Neural cell (in vitro differentiated cells): Measurements from ENCODE around the gene RESF1. TPM values are rescaled to one million over a fixed set of nuclear protein-coding genes. Genes with fewer than 3 reads are reported as not detected.

Experiments used
- H2AFZ ChIP-seq: fragments of 200-600, 300-800 bp; sonication (generic), shearing (Covaris generic); 2 replicates; pipeline ENCODE4 v1.6.0; 2014; ENCODE audit warnings: low read depth, mild to moderate bottlenecking, antibody characterized with exemption, low read length, moderate library complexity
- H3F3A ChIP-seq: fragments of 200-600 bp; shearing (Covaris generic); 2 replicates; pipeline ENCODE4 v1.6.1; 2016; ENCODE audit warnings: mild to moderate bottlenecking, moderate library complexity, mixed read lengths, antibody characterized with exemption, low read length; ENCODE audit not compliant: insufficient read depth, poor library complexity, severe bottlenecking
- H3K27ac ChIP-seq: fragments of 200-600, 300-800 bp; sonication (generic), shearing (Covaris generic); 2 replicates; pipeline ENCODE4 v1.5.1; 2014; ENCODE audit warnings: mild to moderate bottlenecking, low read length, moderate library complexity
- H3K27me3 ChIP-seq: fragments of 300-800, 200-600 bp; sonication (generic), shearing (Covaris generic); 2 replicates; pipeline ENCODE4 v1.6.0; 2014; ENCODE audit warnings: mild to moderate bottlenecking, low read depth, low read length, moderate library complexity; ENCODE audit not compliant: insufficient read depth
- H3K36me3 ChIP-seq: fragments of 300-800, 200-600 bp; sonication (generic), shearing (Covaris generic); 2 replicates; pipeline ENCODE4 v1.5.1; 2014; ENCODE audit warnings: mild to moderate bottlenecking, antibody characterized with exemption, low read length, moderate library complexity; ENCODE audit not compliant: insufficient read depth
- H3K4me2 ChIP-seq: fragments of 300-800, 200-600 bp; sonication (generic), shearing (Covaris generic); 2 replicates; pipeline ENCODE4 v1.6.0; 2014; ENCODE audit warnings: mild to moderate bottlenecking, low read length
- H3K4me3 ChIP-seq: fragments of 300-800, 200-600 bp; sonication (generic), shearing (Covaris generic); 2 replicates; pipeline ENCODE4 v1.5.1; 2014; ENCODE audit warnings: mild to moderate bottlenecking, low read length, moderate library complexity
- H3K79me2 ChIP-seq: fragments of 200-600 bp; shearing (Covaris generic); replicated peaks from 2 replicates; pipeline ENCODE4 v1.6.0; 2014; ENCODE audit warnings: mild to moderate bottlenecking, low read length, moderate library complexity; ENCODE audit not compliant: insufficient read depth
- H3K9ac ChIP-seq: fragments of 300-800, 200-600 bp; sonication (generic), shearing (Covaris generic); 2 replicates; pipeline ENCODE4 v1.6.1; 2016; ENCODE audit warnings: mild to moderate bottlenecking, low read length, mixed read lengths
- H3K9me2 ChIP-seq: fragments of 200-600 bp; shearing (Covaris generic); 2 replicates; pipeline ENCODE4 v1.6.1; 2016; ENCODE audit warnings: mild to moderate bottlenecking, low read length, mixed read lengths; ENCODE audit not compliant: insufficient read depth
- H3K9me3 ChIP-seq: fragments of 200-600, 300-800 bp; sonication (generic), shearing (Covaris generic); 2 replicates; pipeline ENCODE4 v1.6.1; 2016; ENCODE audit warnings: mild to moderate bottlenecking, mixed run types, low read length, moderate library complexity, mixed read lengths
- H4K20me1 ChIP-seq: fragments of 200-600 bp; shearing (Covaris generic); 2 replicates; pipeline ENCODE4 v1.6.1; 2016; ENCODE audit warnings: mild to moderate bottlenecking, mixed run types; ENCODE audit not compliant: insufficient read depth
- CTCF ChIP-seq: fragments of 450-650 bp; IDR thresholded peaks from 2 replicates; pipeline ENCODE4 v1.5.1; 2014; ENCODE audit warnings: antibody characterized with exemption, mild to moderate bottlenecking, moderate library complexity; ENCODE audit not compliant: poor library complexity, severe bottlenecking
- EP300 ChIP-seq: fragments of 450-650 bp; conservative IDR thresholded peaks from 2 replicates; pipeline ENCODE4 v1.6.1; 2014; ENCODE audit warnings: antibody characterized with exemption, mild to moderate bottlenecking, moderate library complexity; ENCODE audit not compliant: poor library complexity, severe bottlenecking
- EZH2 ChIP-seq: fragments of 200-600, 300-800 bp; shearing (Covaris generic), sonication (generic); IDR thresholded peaks from 2 replicates; pipeline ENCODE4 v1.6.1; 2014; ENCODE audit warnings: antibody characterized with exemption, low read length, borderline replicate concordance, mild to moderate bottlenecking; ENCODE audit not compliant: insufficient read depth, poor library complexity, severe bottlenecking
- MXI1 ChIP-seq: fragments of 450-650 bp; conservative IDR thresholded peaks from 2 replicates; pipeline ENCODE4 v1.6.1; 2014; ENCODE audit warnings: antibody characterized with exemption, mild to moderate bottlenecking; ENCODE audit not compliant: poor library complexity, severe bottlenecking
- POLR2AphosphoS5 ChIP-seq: IDR thresholded peaks from 2 replicates; pipeline ENCODE4 v1.6.1; 2012
- RAD21 ChIP-seq: fragments of 450-650 bp; conservative IDR thresholded peaks from 2 replicates; pipeline ENCODE4 v1.6.1; 2014; ENCODE audit warnings: antibody characterized with exemption, mild to moderate bottlenecking, moderate library complexity
- REST ChIP-seq: IDR thresholded peaks from 2 replicates; pipeline ENCODE4 v1.6.1; 2012; ENCODE audit warnings: borderline replicate concordance
- SMC3 ChIP-seq: fragments of 450-650 bp; conservative IDR thresholded peaks from 2 replicates; pipeline ENCODE4 v1.6.1; 2014; ENCODE audit warnings: antibody characterized with exemption, mild to moderate bottlenecking, moderate library complexity; ENCODE audit not compliant: poor library complexity
- TAF1 ChIP-seq: IDR thresholded peaks from 2 replicates; pipeline ENCODE4 v1.6.1; 2012; ENCODE audit warnings: low read depth
- polyA plus RNA-seq: library from polyadenylated mRNA; depleted of rRNA; stranded (reverse); fragments of >200 nt; gene quantifications from 2 replicates; pipeline ENCODE4 v1.2.3, GENCODE V29; 2014

Gene RESF1
- polyA plus RNA-seq, 1 donor from 2014 or later = 37.0 TPM

- no peak overlapping the region for H2AFZ ChIP-seq
- H3K36me3 ChIP-seq = peaks cover 38% of the 10 kb centered on the region
- no peak overlapping the region for H3K27ac ChIP-seq
- no peak overlapping the region for H3K9ac ChIP-seq
- H3F3A ChIP-seq = no peaks in the 10 kb centered on the region
- H3K9me3 ChIP-seq = peaks cover 23% of the 10 kb centered on the region
- H3K4me2 ChIP-seq = no peak overlapping the region
- H4K20me1 ChIP-seq = no peaks in the 10 kb centered on the region
- no peak overlapping the region for H3K4me3 ChIP-seq
- no peaks in the 10 kb centered on the region for H3K27me3 ChIP-seq
- H3K9me2 ChIP-seq = no peaks in the 10 kb centered on the region
- no peak for TF ChIP-seq CTCF
- no peak for TF ChIP-seq TAF1
- no peak for TF ChIP-seq SMC3
- TF ChIP-seq REST = no peak
- TF ChIP-seq POLR2AphosphoS5 = no peak
- no peak for TF ChIP-seq MXI1
- no peak for TF ChIP-seq EP300
- no peak for TF ChIP-seq EZH2
- TF ChIP-seq RAD21 = no peak
- peaks cover 32% of the 10 kb centered on the region for H3K79me2 ChIP-seq
These were observed 15.5 kb downstream of the RESF1 start for GRCh38 chr12:31974673-31975072.

- H3K27me3 ChIP-seq = no peaks in the 10 kb centered on the region
- TF ChIP-seq SMC3 = no peak
- no peak for TF ChIP-seq TAF1
- no peak for TF ChIP-seq REST
- no peak for TF ChIP-seq EZH2
- TF ChIP-seq CTCF = no peak
- no peak for TF ChIP-seq POLR2AphosphoS5
- no peak for TF ChIP-seq EP300
- TF ChIP-seq MXI1 = no peak
- no peak for TF ChIP-seq RAD21
- no peak overlapping the region for H3K4me2 ChIP-seq
- H4K20me1 ChIP-seq = no peaks in the 10 kb centered on the region
- no peak overlapping the region for H3K27ac ChIP-seq
- no peaks in the 10 kb centered on the region for H3K9me2 ChIP-seq
- peaks cover 47% of the 10 kb centered on the region for H3K9me3 ChIP-seq
- no peaks in the 10 kb centered on the region for H3F3A ChIP-seq
- H2AFZ ChIP-seq = no peak overlapping the region
- H3K9ac ChIP-seq = no peak overlapping the region
- H3K79me2 ChIP-seq = peaks cover 5% of the 10 kb centered on the region
- peaks cover 63% of the 10 kb centered on the region for H3K36me3 ChIP-seq
- no peak overlapping the region for H3K4me3 ChIP-seq
These were observed 25.8 kb downstream of the RESF1 start for GRCh38 chr12:31984806-31985591.
